Measurements from ENCODE around the gene RARS2. TPM values are rescaled to one million over a fixed set of nuclear protein-coding genes. Genes with fewer than 3 reads are reported as not detected.

The RARS2 gene
- total and polyA plus RNA-seq, 5 experiments from 2014 or later: 17.3 to 40.6 (median 29.1) TPM

DNA sequence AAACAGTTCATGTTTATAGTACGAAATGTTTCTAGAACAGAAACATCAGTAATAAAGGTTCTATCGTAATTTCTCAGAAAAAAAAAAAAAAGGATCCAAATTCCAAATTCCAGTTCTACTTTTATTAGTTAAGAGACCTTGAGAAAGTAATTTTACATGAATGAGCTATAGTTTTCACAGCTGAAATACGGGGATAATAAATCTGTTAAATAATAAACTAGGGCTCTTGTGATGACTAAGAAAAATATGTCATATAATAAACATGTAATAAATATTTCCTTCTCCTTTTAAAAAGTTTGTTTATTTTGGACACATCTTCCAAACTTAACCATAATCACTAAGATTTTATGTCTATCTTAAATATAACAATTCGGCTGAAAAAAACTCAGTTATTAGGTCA, 17.8 kb downstream of the RARS2 start:
- Mint-ChIP-seq H3K4me3 (no peak overlapping the region), H3K27me3 (no peaks in the 10 kb centered on the region), H3K27ac (peak overlapping the region in 1 of 10 donors; percentile 19), H3K4me1 (peaks cover 27 to 54% (median 50%) of the 10 kb centered on the region in 4 donors), H3K36me3 (peaks cover 5 to 48% (median 12%) of the 10 kb centered on the region in 3 donors), H3K9me3 (peaks cover 0 to 3% (median 0%) of the 10 kb centered on the region in 9 donors)
- ATAC-seq (no peak), DNase-seq (no peak)
- POLR2A ChIA-PET: no interaction called here

DNA sequence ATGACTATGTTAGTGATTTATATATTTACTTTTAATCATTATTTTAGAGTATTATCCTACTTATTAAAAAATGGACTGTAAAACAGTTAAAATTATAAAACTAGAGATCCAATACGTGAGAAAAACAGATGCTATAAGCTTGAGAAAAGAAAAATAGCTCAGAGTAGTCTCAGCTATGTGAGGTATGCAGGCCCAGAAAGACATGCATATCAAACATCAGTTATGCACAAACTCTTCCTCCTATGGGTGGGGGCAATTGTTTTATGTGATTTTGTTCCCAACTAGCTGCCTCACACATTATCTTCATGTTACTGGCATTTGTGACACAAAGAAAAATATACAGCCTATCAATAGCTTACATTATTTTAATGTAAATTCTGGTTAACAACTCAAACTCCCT, 28.8 kb downstream of the RARS2 start:
- POLR2A ChIA-PET: no interaction called here
- ATAC-seq: no peak
- Mint-ChIP-seq H3K9me3 (no peaks in the 10 kb centered on the region), H3K4me3 (no peak overlapping the region), H3K36me3 (peaks cover 5 to 65% (median 29%) of the 10 kb centered on the region in 3 donors), H3K4me1 (peaks cover 0 to 11% (median 7%) of the 10 kb centered on the region in 4 donors), H3K27me3 (no peaks in the 10 kb centered on the region), H3K27ac (no peak overlapping the region)
- DNase-seq: no peak

DNA sequence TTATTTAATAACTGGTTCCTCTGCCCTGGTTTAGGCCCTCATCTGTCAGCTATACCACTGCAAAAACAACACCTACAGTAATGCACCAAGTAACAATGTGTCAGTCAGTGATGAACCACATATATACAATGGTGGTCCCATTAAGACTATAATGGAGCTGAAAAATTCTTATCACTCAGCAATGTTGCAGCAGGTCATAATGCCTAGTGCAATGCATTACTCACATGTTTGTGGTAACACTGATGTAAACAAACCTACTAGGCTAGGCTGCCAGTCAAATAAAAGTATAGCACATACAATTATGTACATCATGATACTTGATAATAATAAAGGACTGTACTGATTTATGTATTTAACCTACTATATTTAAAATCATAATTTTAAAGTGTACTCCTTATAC, 31.3 kb downstream of the RARS2 start:
- H3K9me3 Mint-ChIP-seq: no peaks in the 10 kb centered on the region
- POLR2A ChIA-PET: no interaction called here
- no peak for DNase-seq
- peaks cover 0 to 9% (median 6%) of the 10 kb centered on the region in 4 donors for H3K4me1 Mint-ChIP-seq
- no peak for ATAC-seq
- H3K27ac Mint-ChIP-seq: peak overlapping the region in 2 of 10 donors; percentile 2
- H3K36me3 Mint-ChIP-seq: peaks cover 5 to 65% (median 30%) of the 10 kb centered on the region in 3 donors
- no peak overlapping the region for H3K4me3 Mint-ChIP-seq
- H3K27me3 Mint-ChIP-seq: no peaks in the 10 kb centered on the region

DNA sequence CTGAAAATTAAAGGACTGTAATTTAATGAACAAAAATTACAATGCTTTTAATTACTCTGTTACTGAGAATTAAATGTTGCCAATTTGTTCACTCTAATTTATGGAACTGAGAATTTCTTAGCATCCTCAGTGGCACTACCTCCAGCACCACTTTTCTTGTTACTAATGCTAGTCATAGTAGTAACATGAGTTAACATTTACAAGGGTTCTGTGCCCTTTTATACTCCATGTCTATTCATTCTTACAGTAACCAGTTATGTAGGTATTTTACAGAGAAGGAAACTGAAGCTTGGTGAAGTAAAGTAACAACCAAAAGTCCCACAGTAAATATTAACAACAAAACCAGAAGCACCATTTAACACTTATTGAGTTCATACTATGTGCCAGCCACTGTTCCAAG, 34.3 kb downstream of the RARS2 start:
- no peak for ATAC-seq
- Mint-ChIP-seq H3K4me1 (peaks cover 0 to 11% (median 9%) of the 10 kb centered on the region in 4 donors), H3K27ac (peak overlapping the region in 1 of 10 donors; percentile 31), H3K9me3 (no peaks in the 10 kb centered on the region), H3K36me3 (peaks cover 0 to 64% (median 24%) of the 10 kb centered on the region in 3 donors), H3K27me3 (no peaks in the 10 kb centered on the region), H3K4me3 (no peak overlapping the region)
- DNase-seq: no peak
- POLR2A ChIA-PET: no interaction called here

DNA sequence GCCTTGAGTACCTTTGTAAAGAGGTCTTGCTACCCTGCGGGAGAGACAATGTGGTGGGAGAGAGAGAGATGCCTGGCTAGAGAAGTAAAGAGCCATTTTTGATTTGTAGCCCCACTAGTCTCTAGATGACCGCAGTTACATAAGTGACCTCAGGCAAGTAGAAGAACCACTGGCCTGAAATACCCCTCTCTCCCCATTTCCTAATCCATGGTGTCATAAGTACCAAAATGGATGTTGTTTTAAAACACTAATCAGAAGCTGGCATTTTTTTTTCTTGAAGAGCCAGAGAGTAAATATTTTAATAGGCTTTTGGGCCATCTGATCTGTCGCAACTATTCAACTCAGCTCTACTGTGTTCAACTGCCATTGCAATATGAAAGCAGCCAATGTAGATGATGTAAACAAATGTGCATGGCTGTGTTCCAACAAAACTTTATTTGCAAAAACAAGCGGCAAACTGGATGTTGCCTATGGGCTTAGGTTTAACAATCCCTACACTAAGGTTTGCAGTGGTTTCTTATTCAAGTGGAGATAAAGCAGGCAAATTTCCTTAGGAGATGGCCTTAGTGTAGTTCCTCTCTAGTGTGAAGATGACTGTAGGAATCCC, 36.5 kb downstream of the RARS2 start:
- H3K27ac Mint-ChIP-seq: peak overlapping the region in 4 of 10 donors; percentile 9 to 36 (median 15)
- no peak overlapping the region for H3K4me3 Mint-ChIP-seq
- H3K27me3 Mint-ChIP-seq: no peaks in the 10 kb centered on the region

DNA sequence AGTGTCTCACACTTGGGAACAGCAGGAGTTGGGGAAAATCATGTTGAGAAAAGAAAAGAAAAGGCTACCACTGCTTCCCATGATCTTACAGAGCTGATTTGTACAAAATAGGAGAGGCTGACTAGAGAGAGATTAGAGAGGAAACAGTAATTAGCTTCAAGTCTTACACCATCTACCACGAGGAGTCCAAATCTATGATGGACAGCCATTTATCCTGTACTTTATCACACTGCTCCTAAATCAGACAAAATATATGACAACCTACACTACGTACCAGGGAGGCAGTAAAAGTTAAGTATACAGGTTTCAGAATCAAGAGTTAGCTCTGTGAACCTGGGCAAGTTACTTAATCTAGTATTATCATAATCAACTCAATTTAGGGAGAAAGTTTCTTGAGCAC, 38.0 kb downstream of the RARS2 start:
- H3K4me1 Mint-ChIP-seq: peaks cover 0 to 8% (median 5%) of the 10 kb centered on the region in 4 donors
- DNase-seq: no peak
- POLR2A ChIA-PET: no interaction called here
- no peak overlapping the region for H3K4me3 Mint-ChIP-seq
- no peak for ATAC-seq
- H3K9me3 Mint-ChIP-seq: no peaks in the 10 kb centered on the region
- H3K27me3 Mint-ChIP-seq: no peaks in the 10 kb centered on the region
- H3K36me3 Mint-ChIP-seq: peaks cover 0 to 78% (median 26%) of the 10 kb centered on the region in 3 donors
- peak overlapping the region in 2 of 10 donors; percentile 0 to 50 for H3K27ac Mint-ChIP-seq

More for the DNA sequence above, 36.5 kb downstream of the RARS2 start:
- no peak for DNase-seq
- no peak for ATAC-seq
- Mint-ChIP-seq H3K9me3 (no peaks in the 10 kb centered on the region), H3K4me1 (peaks cover 0 to 9% (median 8%) of the 10 kb centered on the region in 4 donors), H3K36me3 (peaks cover 0 to 77% (median 26%) of the 10 kb centered on the region in 3 donors)
- POLR2A ChIA-PET: no interaction called here

DNA sequence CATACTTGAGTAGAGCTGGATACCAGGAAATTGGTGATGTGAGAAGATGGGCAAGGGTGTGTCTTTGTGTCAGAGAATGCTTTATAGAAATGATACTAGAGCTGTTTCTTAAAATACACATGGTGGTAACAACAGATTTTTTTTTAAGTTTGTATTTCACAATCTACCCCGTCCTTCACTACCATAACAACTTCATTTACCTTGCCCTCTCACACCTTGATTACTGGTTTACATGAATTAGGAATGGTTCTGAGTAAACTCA, 45.4 kb downstream of the RARS2 start:
- H3K4me3 Mint-ChIP-seq: no peak overlapping the region
- H3K9me3 Mint-ChIP-seq: peaks cover 0 to 15% (median 6%) of the 10 kb centered on the region in 9 donors
- ATAC-seq (no peak), DNase-seq (no peak)
- no peak overlapping the region for H3K27ac Mint-ChIP-seq
- H3K36me3 Mint-ChIP-seq: peaks cover 7 to 92% (median 49%) of the 10 kb centered on the region in 3 donors
- POLR2A ChIA-PET: interaction anchor here (0.6 kb wide), 1 partner anchor 147 kb away, joined by 8 read pairs; no protein-coding TSS in a partner anchor
- H3K4me1 Mint-ChIP-seq: peaks cover 0 to under 1% (median 0%) of the 10 kb centered on the region in 4 donors
- H3K27me3 Mint-ChIP-seq: no peaks in the 10 kb centered on the region

DNA sequence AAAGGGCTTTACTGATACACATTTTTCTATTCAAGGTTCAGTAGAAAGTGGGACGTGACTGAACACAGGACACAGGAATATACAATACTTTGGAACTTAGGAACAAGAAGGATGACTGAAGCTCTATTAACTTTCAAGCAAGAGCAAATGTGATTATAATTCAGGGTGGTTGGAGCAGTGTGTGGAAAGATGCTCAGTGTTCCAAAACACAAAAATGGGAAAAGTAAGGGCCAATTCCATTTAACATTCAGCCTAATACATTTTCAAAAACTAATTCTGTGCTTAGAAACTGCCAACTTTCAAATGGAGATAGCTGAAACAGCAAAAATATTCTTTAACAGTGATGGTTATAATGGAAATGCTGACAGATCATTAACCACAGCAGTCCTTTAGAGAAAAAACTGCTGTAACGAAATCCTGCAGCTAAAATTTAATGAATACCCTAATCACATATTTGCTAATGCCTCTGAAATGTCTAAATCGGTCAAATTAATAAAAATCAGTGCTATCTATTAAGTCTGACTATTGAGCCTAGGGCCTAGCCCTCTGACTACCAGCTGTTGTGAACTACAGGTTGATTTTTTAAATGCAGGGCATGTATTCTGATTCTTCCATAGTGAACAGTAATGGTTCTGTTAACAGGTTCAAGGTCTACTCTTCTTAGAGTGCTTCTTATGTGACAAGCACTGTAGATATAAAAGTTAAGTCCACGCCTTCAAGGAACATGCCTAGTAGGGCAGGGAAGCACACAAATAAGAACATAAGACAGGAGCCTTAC, 45.9 kb downstream of the RARS2 start:
- Mint-ChIP-seq H3K9me3 (peaks cover 0 to 17% (median 8%) of the 10 kb centered on the region in 9 donors), H3K27me3 (no peaks in the 10 kb centered on the region), H3K36me3 (peaks cover 10 to 93% (median 51%) of the 10 kb centered on the region in 3 donors), H3K27ac (peak overlapping the region in 1 of 10 donors; percentile 13), H3K4me1 (no peaks in the 10 kb centered on the region), H3K4me3 (no peak overlapping the region)
- POLR2A ChIA-PET: interaction anchor here (0.6 kb wide), 1 partner anchor 147 kb away, joined by 8 read pairs; no protein-coding TSS in a partner anchor
- DNase-seq (no peak), ATAC-seq (no peak)

DNA sequence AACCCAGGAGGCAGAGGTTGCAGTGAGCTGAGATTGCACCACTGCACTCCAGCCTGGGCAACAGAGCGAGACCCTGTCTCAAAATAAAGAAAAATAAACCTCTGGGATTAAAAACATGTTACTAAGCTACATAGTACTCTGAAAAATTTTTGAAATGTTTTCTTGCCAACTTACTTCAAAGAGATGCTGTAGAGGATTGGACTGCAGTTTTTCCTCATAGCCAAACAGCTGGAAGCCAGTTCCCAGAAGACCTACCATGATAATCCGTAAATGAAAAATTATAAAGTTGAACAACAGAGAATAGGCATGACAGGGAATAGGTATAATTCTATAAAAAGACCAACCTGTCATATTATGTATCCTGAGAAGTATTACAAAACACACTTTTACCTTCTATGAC, 48.0 kb downstream of the RARS2 start:
- Mint-ChIP-seq H3K4me1 (peaks cover 0 to 7% (median 1%) of the 10 kb centered on the region in 4 donors), H3K36me3 (peaks cover 10 to 91% (median 50%) of the 10 kb centered on the region in 3 donors), H3K4me3 (no peak overlapping the region), H3K27me3 (no peaks in the 10 kb centered on the region), H3K9me3 (peaks cover 0 to 17% (median 8%) of the 10 kb centered on the region in 9 donors), H3K27ac (no peak overlapping the region)
- POLR2A ChIA-PET: no interaction called here
- ATAC-seq (no peak), DNase-seq (no peak)

DNA sequence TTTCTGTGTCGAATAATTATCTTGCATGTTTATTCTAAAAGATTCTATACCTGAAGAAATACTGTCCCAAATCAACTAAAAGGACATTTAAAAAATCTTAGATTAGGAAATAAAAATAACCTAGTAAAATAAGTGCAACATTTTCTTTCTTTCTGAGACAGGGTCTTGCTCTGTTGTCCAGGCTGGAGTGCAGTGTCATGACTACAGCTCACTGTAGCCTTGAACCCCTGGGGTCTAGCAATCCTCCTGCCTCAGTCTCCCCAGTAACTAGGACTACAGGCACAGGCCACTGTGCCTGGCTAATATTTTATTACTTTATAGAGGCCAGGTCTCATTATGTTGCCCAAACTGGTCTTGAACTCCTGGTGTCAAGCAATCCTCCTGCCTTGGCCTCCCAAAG, 48.7 kb downstream of the RARS2 start:
- H3K4me3 Mint-ChIP-seq: no peak overlapping the region
- H3K27me3 Mint-ChIP-seq: no peaks in the 10 kb centered on the region
- ATAC-seq (no peak), DNase-seq (no peak)
- POLR2A ChIA-PET: no interaction called here
- H3K27ac Mint-ChIP-seq: no peak overlapping the region
- peaks cover 0 to 8% (median 1%) of the 10 kb centered on the region in 4 donors for H3K4me1 Mint-ChIP-seq
- H3K36me3 Mint-ChIP-seq: peaks cover 10 to 85% (median 50%) of the 10 kb centered on the region in 3 donors
- peaks cover 0 to 17% (median 8%) of the 10 kb centered on the region in 9 donors for H3K9me3 Mint-ChIP-seq

DNA sequence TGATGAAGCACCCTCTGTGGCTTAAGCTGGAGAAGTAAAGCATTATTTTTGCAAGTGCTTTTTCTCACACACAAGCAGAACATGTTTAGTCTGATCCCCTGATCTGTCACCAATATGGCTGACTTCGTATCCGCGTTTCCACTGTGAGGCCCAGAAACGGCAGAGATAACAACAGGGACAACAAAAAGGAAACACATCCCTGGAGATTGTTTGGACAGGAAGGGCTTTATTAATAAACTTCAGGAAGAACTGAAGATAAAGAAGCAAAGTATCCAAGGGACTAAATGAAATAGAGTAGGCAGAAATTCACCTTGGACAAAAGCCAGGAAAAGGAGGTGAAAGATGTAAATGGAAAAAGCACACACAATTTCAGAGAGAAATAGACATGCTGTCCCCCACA, 49.2 kb downstream of the RARS2 start:
- Mint-ChIP-seq H3K27me3 (no peaks in the 10 kb centered on the region), H3K36me3 (peaks cover 10 to 80% (median 48%) of the 10 kb centered on the region in 3 donors), H3K4me1 (peaks cover 0 to 8% (median 1%) of the 10 kb centered on the region in 4 donors), H3K9me3 (peaks cover 0 to 17% (median 8%) of the 10 kb centered on the region in 9 donors), H3K4me3 (no peak overlapping the region), H3K27ac (no peak overlapping the region)
- POLR2A ChIA-PET: no interaction called here
- ATAC-seq (no peak), DNase-seq (no peak)

DNA sequence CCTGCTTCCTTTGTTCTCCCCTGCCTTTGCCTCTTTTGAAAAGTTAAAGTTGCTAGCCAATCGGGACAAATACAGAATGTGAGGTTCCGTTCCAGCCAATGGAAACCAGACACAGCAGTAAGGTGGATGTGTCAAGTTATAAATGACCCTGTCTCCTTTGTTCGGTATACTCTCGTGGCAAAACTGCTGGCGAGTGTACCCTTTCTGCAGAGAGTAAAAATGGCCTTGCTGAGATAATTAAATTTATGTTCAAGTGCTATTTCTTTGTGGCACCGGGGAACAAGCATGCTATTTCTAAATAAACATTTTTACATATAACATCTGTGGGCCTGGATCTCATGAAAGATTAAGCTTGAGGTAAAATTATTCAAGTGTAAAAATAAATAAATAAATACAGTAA, 50.2 kb downstream of the RARS2 start:
- ATAC-seq: no peak
- H3K36me3 Mint-ChIP-seq: peaks cover 10 to 72% (median 41%) of the 10 kb centered on the region in 3 donors
- POLR2A ChIA-PET: no interaction called here
- no peak for DNase-seq
- H3K27ac Mint-ChIP-seq: no peak overlapping the region
- peaks cover 1 to 8% (median 2%) of the 10 kb centered on the region in 4 donors for H3K4me1 Mint-ChIP-seq
- no peak overlapping the region for H3K4me3 Mint-ChIP-seq
- H3K9me3 Mint-ChIP-seq: peaks cover 0 to 17% (median 8%) of the 10 kb centered on the region in 9 donors
- H3K27me3 Mint-ChIP-seq: no peaks in the 10 kb centered on the region
